ENCODE data around the gene CLTC. TPM values are rescaled to one million over a fixed set of nuclear protein-coding genes. Genes with fewer than 3 reads are reported as not detected.

CLTC gene
- total RNA-seq, 1 experiment from 2014 or later: 333 TPM

DNA sequence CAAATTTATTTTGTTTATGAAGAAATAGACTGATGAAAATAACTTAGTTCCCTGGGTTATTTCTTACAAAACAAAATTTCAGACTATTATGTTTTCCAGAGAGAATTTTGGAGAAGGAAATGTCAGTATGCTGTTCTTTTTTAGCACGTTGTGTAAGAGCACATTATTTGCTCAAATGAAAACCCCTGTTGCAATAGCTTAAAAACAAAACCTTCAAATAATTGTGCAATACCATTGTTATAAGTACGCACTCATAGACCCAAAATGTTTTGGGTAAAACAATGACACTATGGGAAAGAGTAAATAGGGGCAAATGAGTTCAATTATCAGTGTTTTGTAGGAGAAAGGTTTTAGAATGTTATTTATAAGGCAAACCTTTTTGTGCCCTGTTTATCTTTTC is 106.0 kb downstream of the CLTC start:
- DNase-seq (ENCODE audit: low read depth): no peak

DNA sequence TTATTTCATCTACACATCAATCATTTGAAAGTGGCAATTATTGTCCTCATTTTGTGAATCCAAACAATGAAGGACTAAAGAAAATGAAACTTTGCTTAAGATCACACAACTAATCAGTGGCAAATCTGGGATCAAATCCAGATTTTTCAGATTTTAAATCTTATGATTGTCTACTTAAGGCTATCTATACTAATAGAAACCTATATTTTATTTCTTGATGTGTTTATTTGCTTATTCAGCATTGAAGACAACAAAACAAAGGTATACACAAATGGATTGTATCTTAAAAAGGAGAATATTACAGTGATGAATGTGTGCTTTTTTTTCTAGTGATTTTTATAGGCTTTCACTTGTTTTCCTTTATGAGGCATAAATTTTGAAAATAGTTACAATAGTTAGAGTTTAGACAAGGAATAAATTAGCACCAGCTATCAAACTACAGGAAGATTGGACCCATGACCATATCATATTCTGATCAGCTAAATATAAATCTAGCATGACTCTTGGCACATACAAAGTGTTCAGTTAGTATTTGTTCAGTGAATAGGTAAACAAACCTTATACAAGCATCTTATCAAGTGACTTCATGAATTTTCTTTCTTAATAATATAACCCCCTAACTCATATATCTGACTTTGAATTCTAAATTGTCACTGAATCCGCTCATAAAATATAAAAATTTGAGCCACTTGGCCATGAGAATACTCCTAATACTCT is 108.3 kb downstream of the CLTC start:
- DNase-seq (ENCODE audit: low read depth): no peak

DNA sequence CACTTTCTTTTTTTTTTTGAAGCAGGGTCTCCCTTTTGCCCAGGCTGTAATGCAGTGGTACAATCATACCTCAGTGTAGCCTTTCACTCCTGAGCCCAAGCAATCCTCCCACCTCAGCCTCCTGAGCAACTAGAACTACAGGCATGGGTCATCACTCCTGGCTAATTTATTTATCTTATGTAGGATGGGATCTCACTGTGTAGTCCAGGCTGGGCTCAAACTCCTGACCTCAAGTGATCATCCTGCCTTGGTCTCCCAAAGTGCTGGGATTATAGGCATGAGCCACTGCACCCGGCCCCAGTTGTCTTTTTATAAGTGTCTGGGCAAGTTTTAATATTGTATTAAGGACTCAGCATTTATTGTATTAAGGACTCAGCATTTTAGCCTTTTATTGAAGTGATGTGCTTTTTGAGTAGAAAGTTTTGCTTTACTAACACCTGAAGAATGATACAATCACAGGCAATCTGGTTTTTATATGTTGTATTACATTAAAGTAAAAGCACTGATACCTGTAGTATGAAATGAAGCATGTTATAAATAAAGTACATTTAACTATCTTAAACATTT is 110.7 kb downstream of the CLTC start:
- DNase-seq (ENCODE audit: low read depth): no peak

DNA sequence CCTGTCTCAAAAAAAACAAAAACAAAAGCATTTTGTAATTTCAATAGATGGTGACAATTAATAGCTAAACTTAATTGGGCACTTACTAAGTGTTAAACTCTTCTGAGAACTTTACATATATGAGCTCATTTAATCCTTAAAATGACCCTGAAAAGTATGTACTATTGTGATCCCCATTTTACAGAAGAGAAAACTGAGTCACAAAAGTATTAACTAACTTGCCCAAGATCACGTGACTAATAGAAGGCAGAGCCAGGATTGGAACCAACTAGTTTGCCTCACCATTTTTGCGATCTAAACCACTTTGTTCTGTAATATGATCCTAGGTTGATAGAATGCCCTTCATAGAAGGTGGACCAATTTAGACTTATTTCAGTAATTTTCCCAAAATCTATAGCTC is 114.0 kb downstream of the CLTC start:
- no peak for DNase-seq (ENCODE audit: low read depth)

DNA sequence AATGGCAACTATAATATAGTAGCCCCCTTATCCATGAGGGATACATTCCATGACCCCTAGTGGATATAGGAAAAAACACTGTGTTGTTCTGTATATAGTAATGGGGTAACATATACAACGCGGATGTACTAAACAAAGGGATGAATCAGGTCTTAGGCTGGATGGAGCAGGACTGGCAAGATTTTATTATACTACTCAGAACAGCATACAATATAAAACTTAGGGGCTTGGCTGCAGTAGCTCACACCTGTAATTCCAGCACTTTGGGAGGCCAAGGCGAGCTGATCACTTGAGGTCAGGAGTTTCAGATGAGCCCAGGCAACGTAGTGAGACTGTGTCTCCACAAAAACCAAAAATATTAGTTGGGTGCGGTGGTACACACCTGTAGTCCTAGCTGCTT is 114.5 kb downstream of the CLTC start:
- no peak for DNase-seq (ENCODE audit: low read depth)

DNA sequence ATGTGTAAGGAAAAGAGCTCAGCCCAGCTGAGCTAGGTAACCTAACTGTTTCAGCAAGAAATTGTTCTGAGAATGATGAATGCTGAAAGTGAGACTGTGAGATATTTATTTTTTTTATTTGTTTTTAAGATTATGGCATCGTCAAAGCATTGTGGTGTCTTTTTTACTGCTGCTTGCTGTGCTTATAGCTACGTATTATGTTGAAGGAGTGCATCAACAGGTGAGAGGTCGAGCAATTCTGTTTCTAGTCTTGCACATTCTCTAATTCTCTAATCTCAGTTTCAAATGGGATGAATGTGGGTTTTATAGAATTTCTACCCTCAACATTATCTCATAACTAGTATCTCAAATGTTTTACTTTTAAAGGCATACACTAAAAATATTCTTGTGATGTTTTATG is 117.6 kb downstream of the CLTC start:
- no peak for DNase-seq (ENCODE audit: low read depth)

DNA sequence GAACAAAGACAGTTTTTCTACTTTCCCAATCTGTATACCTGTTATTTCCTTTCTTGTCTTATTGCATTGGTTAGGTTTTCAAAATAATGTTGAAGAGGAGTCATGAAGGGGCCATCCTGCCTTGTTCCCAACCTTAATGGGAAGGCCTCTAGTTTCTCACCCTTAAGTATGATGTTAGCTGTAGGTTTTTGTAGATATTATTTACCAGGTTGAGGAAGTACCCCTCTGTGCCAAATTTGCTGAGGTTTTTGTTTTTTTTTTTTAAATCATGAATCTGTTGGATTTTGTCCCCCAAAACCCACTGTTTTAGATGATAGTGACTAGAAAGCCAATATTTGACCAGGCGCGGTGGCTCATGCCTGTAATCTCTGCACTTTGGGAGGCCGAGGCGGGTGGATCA is 124.1 kb downstream of the CLTC start:
- no peak for DNase-seq (ENCODE audit: low read depth)

DNA sequence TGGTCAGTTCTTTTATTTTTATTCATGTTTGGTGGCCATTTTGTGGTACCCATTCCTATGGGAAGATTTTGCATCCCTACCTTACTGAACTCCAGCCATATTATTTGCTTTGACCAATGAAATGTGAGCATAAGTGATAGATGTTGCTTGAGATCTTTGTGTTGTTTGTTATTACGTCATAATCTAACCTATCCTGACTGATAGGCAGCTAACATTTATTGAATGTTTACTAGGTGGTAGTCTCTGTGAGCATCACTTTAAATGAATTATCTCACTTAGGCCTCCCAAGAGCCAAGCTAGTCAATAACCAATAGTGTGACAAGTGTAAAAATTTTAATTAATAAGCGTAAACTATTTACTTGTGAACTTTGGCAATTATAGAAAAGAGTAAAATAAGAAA is 125.3 kb downstream of the CLTC start:
- DNase-seq (ENCODE audit: low read depth): no peak

Other genes starting within 250 kb of the CLTC start
- gene DHX40, start 54.3 kb upstream of the CLTC start, total RNA-seq (2014; rRNA removed; shearing (Covaris generic)): 44.4 and 50.1 TPM in 2 replicates
- gene PTRH2, start 87.5 kb downstream of the CLTC start, total RNA-seq (2014; rRNA removed; shearing (Covaris generic)): 26.8 and 29.7 TPM in 2 replicates
- 170 and 171 TPM in 2 replicates for gene VMP1, start 87.8 kb downstream of the CLTC start, total RNA-seq (2014; rRNA removed; shearing (Covaris generic))

All from M059J (cell line).